Medulla oblongata (tissue), 1 donor: ENCODE results near the gene A1BG.

Experiments
- DNase-seq: peaks from one replicate; pipeline ENCODE4 v3.0.0-alpha.2; 2015; ENCODE audit errors: extremely low spot score

Gene A1BG, protein sequence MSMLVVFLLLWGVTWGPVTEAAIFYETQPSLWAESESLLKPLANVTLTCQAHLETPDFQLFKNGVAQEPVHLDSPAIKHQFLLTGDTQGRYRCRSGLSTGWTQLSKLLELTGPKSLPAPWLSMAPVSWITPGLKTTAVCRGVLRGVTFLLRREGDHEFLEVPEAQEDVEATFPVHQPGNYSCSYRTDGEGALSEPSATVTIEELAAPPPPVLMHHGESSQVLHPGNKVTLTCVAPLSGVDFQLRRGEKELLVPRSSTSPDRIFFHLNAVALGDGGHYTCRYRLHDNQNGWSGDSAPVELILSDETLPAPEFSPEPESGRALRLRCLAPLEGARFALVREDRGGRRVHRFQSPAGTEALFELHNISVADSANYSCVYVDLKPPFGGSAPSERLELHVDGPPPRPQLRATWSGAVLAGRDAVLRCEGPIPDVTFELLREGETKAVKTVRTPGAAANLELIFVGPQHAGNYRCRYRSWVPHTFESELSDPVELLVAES

DNA sequence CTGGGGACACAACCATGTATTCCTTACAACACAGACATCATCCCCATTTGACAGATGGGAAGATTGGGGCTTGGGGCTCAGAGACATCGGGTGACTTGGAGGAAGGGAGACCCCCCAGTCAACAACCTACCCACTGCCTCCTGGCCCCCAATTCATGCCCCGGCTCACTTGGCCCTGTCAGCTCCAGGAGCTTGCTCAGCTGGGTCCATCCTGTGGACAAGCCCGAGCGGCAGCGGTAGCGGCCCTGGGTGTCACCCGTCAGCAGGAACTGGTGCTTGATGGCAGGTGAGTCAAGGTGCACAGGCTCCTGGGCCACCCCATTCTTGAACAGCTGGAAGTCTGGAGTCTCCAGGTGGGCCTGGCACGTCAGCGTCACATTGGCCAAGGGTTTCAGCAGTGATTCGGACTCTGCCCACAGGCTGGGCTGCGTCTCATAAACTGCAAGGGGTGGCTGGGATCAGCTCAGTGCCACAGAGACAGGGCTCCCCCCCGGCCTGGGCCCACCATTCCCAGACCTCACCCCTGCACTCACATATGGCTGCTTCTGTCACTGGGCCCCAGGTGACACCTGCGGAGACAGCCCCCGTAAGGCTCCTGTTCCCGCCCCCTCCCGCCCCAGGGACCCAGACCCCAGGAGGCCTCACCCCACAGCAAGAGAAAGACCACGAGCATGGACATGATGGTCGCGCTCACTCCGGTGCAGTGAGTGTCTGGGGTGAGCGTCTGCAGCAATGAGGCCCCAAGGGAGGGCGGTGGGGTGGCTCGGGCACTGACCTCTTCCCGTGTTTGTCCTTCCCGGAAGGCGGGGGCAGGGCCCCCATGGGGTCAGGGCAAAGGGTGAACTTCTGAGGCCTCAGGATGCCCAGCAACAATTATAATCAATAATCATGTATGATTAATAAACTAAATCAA, at the start of gene A1BG:
Gene A1BG (minus strand): TSS at position 733 of the 912 bp plus-strand sequence. CDS start 55 bp downstream, at position 678.
- no peak for DNase-seq

DNA sequence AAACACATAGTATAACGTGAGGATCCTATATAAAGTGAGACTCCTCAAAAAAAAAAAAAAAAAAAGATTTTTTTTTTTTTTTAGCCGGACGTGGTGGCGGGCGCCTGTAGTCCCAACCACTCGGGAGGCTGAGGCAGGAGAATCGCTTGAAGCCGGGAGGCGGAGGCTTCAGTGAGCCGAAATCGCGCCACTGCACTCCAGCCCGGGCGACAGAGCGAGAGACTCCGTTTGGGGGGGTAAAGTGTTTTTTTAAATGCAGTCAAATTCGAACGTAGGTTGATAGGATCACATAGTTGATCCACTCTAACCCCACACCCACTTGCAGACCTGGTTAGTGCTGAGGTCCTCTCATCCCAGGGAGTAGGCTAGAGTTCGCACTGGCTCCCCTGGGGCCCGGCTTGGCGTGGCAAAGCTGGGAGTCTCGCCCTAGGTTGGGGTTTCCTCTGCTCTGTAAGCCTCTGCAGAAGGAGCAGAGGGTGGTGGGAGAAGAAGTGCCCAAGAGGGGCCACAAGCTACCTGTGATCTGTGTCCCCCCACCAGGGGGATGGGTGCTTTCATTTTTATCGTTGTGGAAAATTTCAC, 48.6 kb upstream of the A1BG start:
- DNase-seq = no peak

DNA sequence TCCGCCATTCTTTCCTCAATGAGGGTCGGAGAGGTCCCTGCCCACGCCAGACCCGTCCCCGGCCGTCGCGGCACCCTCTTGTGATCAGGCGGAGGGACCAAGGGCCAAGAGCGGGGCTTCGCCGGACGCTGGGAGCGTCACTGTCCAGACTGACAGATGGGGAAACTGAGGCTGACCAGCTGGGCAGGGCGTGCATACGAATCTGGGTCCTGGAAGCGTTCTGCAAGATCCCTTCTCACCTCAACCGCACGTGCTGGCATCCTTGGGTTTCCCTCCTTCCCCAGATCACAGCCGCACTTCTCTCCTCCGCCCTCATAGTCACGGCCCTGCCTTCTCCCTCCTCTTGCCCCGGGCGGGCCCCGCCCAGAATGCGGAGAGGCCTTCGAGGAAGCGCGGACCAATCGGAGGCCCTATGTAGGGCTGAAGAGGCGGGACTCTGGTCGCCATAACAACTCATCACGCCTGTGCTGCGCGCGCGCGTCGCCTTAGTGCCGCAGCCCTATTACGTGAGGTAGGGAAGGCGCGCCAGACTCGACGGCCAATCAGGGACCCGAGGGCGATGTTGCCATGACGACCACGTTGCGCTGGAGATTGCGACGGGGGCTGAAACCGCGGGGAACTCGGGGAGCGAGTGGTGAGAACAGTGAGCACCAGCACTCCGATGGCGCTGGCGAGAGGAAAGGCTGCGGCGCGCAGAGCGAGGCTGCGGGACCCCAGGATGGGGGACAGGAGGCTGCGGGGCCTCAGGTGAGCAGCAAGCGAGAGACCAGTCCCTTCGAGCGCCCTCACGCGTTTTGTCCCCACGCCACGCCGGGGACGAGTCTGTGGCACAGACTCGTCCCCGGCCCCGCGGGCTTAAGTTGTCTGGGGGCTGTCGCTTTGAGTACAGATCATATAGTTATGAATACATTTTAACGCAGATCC, 47.9 kb upstream of the A1BG start:
- DNase-seq = peak; percentile 100

DNA sequence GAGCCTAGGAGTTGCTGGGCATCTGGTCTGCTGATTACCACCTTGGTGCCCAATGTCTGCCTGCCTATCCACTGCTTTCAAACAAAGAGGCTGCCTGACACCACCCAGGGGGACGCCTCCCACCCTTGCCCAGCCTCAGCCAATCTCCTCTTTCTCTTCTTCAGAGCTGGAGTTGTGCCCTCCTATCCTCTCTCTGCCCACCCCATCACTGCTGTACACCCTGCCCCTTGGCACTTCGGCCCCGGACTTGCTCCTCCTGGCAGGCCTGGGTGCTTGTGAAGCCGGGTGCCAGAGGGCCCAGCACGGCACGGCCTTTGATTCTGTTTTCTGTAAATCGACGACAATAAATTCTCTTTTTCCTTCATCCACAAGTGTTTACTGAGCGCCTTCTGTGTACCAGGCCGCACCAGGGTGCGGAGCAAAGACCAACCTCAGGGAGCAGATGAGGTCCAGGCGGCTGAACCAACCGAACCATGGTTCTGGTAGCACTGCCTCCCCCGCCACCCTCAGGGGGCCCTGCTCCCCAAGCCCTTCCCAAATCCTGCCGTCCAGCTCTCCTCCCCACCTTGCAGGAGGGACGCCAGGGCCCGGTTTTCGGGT, 47.1 kb upstream of the A1BG start:
- peak; percentile 78 for DNase-seq

DNA sequence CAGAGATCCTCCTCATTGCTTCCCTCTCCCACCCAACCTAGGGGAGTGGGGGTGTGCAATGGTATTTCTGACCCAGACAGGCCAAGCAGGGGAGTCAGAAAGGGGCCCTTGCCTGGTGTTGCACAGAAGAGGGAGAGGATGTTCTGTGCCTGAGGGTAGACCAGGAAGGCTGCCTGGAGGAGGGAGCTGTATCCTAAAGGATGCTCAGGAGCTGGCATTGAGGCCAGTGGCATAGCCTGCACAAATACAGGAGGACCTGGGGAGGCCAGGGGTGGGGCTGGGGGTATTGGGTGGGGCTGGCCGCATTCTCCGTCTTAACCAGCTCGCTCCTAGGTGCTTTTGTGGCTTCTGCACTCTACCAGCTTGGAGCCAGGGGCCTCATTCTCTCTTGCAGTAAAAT, 46.6 kb upstream of the A1BG start:
- DNase-seq = no peak

DNA sequence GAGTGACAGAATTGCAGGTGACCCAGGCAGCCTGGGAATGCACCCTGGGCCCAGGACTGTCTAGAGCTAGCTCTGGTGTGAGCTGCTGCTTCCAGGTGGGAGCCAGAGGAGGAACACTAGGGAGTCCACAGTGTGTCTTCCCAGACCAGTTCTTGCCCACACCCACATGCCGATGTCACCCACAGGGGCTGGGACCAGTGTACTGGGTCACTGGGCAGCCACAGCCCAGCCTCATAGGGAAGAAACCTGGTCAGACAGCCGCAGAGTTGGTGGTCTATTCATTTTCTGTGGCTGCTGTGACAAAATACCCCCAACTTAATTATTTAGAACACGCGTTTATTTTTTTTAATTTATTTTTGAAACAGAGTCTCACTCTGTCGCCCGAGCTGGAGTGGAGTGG, 45.3 kb upstream of the A1BG start:
- no peak for DNase-seq

DNA sequence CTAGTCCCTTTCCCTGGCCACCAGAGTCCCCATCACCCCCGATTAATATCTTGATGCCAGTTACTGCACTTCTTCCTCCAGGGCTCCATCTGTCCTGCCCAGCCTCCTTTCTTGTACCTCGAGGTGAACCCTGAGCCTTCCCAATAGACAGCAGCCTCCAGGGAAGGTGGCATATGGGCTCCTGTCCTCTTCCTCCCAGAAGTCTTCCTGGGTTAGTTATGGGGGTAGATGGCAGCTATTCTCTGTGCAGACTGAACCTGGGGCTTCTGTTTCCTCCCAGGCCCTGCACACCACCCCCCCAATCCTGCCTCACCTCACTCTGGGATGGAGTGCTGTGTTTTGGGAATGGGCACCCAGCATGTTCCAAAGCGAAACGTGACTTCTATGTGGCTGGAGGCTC, 44.8 kb upstream of the A1BG start:
- DNase-seq = no peak

DNA sequence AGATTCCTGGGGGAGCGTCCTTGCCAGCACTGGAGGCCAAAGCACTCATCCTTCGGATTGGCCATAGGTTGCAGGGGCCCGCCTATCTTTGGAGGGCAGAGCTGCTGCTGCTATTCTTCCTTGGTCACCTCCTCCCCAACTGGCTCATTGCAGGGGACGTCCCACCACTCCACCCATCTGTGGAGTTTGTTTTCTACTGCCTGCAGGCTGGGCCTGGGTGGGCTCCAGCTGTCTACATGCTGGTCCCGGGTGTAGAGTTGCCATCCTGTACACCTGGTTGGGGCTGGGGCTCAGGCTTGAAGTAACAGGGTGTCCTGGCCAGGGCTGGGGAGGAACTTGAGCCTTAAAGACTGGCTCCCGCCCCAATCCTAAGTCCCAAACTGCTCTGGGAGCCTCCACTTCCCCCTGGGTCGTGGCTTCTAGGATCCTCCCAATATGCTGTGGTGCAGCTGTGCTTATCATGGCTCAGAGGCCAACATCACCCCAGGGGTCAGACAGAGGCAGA, 44.3 kb upstream of the A1BG start:
- no peak for DNase-seq

GRCh38 chr19:58396691-58397532, 43.6 kb upstream of the A1BG start:
- DNase-seq = no peak

DNA sequence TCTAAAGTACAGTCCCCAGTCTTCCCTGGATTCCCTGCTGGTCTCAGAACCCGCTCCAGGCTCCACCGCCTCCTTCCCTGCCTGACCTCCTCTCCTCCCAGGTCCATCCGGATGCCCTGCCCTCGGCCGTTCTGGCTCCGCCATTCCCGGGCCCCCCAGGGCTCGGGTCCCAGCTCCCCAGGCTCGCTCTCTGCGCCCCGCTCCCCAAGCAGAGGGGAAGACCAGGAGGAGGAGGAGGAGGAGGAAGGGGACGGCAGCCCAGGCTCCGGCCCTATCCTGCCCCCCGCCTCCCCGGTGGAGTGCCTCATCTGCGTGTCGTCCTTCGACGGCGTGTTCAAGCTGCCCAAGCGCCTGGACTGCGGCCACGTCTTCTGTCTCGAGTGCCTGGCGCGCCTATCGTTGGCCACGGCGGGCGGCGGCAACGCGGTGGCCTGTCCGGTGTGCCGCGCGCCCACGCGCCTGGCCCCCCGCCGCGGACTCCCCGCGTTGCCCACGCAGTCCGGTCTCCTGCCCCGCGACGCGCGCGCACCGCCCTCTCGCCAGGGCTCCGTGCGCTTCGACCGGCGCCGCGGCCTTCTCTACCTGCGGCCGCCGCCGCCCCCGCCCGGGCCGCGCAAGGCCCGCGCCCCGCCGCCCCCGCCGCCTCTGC, 42.8 kb upstream of the A1BG start:
- no peak for DNase-seq

GRCh38 chr19:58395220-58395978, 42.1 kb upstream of the A1BG start, which contains the start of gene RNF225:
TSS of gene RNF225 (plus strand) at chr19:58395656. CDS start at chr19:58396090, 434 bp downstream.
- no peak for DNase-seq

GRCh38 chr19:58394821-58395219, 41.5 kb upstream of the A1BG start:
- no peak for DNase-seq

- DNase-seq = no peak
These were observed 40.4 kb upstream of the A1BG start for GRCh38 chr19:58393725-58394033.

GRCh38 chr19:58392945-58393724, 39.8 kb upstream of the A1BG start:
- no peak for DNase-seq

GRCh38 chr19:58388175-58388526, 34.9 kb upstream of the A1BG start:
- DNase-seq = no peak

DNA sequence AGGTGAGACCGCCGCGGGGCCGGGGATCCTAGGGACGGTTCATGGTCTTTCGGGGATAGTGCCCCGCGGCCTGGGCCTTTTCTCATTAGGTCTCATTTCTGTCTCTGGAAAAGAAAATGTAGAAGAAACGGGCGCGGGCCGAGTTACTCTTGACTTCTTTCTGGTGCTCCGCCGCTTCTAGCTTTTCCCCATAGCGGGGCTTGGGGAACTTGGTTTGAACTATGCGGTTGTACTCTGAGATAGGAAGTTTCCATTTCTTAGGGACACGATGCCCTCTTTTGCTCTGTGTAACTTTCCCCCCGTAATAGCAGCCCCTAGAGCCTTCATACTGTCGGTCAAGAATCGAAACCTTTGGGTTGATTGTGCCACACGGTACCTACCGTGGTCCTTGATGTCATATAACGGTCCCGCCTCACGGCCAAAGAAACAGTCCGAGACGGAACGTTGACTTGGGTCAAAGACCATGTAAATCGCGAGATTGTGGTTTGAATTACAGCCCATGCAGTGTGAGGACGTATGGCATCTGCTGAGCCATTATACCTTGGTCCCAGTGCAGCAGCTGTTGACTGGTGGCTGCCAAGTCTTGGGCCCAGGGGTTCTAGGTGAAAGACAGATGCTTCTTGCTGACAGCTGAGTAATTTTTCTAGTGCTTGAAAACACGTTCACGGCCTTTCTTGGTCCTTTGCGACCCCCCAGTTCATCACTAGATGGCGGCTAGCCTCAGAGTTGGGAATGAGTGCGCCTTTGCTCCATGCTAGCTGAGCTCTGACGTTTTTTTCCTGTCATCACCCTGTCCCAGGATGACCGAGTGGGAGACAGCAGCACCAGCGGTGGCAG, 34.3 kb upstream of the A1BG start:
- DNase-seq = no peak
